Hepatocyte (in vitro differentiated cells): ENCODE results near the gene SRCIN1. TPM values are rescaled to one million over a fixed set of nuclear protein-coding genes. Genes with fewer than 3 reads are reported as not detected.

Experiments
- DNase-seq: peaks from one replicate; pipeline ENCODE4 v3.0.0-alpha.2; 2016; ENCODE audit warnings: low spot score
- H2AFZ ChIP-seq: fragments of 200-600 bp; sonication (generic); 2 replicates; pipeline ENCODE4 v1.6.0; 2016; ENCODE audit warnings: antibody characterized with exemption, mild to moderate bottlenecking
- H3K27ac ChIP-seq: fragments of 200-600 bp; sonication (generic); 2 replicates; pipeline ENCODE4 v1.5.1; 2016; ENCODE audit warnings: mild to moderate bottlenecking
- H3K27me3 ChIP-seq: fragments of 200-600 bp; sonication (generic); 2 replicates; pipeline ENCODE4 v1.6.1; 2016
- H3K36me3 ChIP-seq: fragments of 200-600 bp; sonication (generic); replicated peaks from 2 replicates; pipeline ENCODE4 v1.5.1; 2016; ENCODE audit warnings: low read depth; ENCODE audit not compliant: insufficient read depth
- H3K4me1 ChIP-seq: fragments of 200-600 bp; sonication (generic); 2 replicates; pipeline ENCODE4 v1.5.1; 2016; ENCODE audit warnings: mild to moderate bottlenecking, moderate library complexity; ENCODE audit not compliant: insufficient read depth
- H3K4me2 ChIP-seq: fragments of 200-600 bp; sonication (generic); 2 replicates; pipeline ENCODE4 v1.6.0; 2016
- H3K4me3 ChIP-seq: fragments of 200-600 bp; sonication (generic); 2 replicates; pipeline ENCODE4 v1.5.1; 2016; ENCODE audit warnings: mild to moderate bottlenecking
- H3K79me2 ChIP-seq: fragments of 200-600 bp; sonication (generic); 2 replicates; pipeline ENCODE4 v1.6.0; 2017; ENCODE audit warnings: mild to moderate bottlenecking
- H3K9me2 ChIP-seq: fragments of 200-600 bp; sonication (generic); replicated peaks from 2 replicates; pipeline ENCODE4 v1.6.0; 2017; ENCODE audit warnings: mild to moderate bottlenecking; ENCODE audit not compliant: insufficient read depth
- H3K9me3 ChIP-seq: fragments of 200-600 bp; sonication (generic); 2 replicates; pipeline ENCODE4 v1.5.1; 2016; ENCODE audit warnings: low read depth, mild to moderate bottlenecking
- H4K20me1 ChIP-seq: fragments of 200-600 bp; sonication (generic); 2 replicates; pipeline ENCODE4 v1.6.0; 2016; ENCODE audit warnings: mild to moderate bottlenecking; ENCODE audit not compliant: insufficient read depth, poor library complexity, severe bottlenecking
- CTCF ChIP-seq: fragments of 200-600 bp; sonication (generic); IDR thresholded peaks from 2 replicates; pipeline ENCODE4 v1.5.1; 2016; ENCODE audit warnings: antibody characterized with exemption, mild to moderate bottlenecking; ENCODE audit not compliant: poor library complexity
- EZH2 ChIP-seq: fragments of 200-600 bp; sonication (generic); IDR thresholded peaks from 2 replicates; pipeline ENCODE4 v1.6.1; 2016; ENCODE audit warnings: antibody characterized with exemption, mild to moderate bottlenecking, borderline replicate concordance
- EZH2phosphoT487 ChIP-seq: fragments of 200-600 bp; sonication (generic); IDR thresholded peaks from one replicate; pipeline ENCODE4 v1.6.1; 2018; ENCODE audit warnings: antibody characterized with exemption, mild to moderate bottlenecking, low read depth, moderate library complexity; ENCODE audit not compliant: unreplicated experiment, severe bottlenecking
- WGBS: methylation state at CpG from one replicate; pipeline ENCODE4 v1.1.6; 2016; ENCODE audit warnings: low lambda C conversion rate; ENCODE audit errors: missing lambda C conversion rate; 5-methylcytosine and 5-hydroxymethylcytosine counted together
- polyA plus RNA-seq: library from polyadenylated mRNA; unstranded; fragments of >200 nt; fragmentation: Nextera tagmentation; extraction: Ambion mirVana; gene quantifications from 2 replicates; pipeline ENCODE4 v1.2.1, GENCODE V29; 2016
- total RNA-seq: library from RNA; depleted of rRNA; stranded (reverse); fragments of >200 nt; gene quantifications from 2 replicates; pipeline ENCODE4 v1.2.3, GENCODE V29; 2014

The SRCIN1 gene
- total and polyA plus RNA-seq, 2 experiments from 2014 or later: 0.82 to 0.90 TPM

GRCh38 chr17:38604479-38605403 is 1.0 kb downstream of the SRCIN1 start:
- WGBS: 28% methylated on average over 21 of the region's 38 CpGs
- H3K27ac ChIP-seq: no peak overlapping the region
- H3K79me2 ChIP-seq: no peaks in the 10 kb centered on the region
- H4K20me1 ChIP-seq: no peaks in the 10 kb centered on the region
- no peaks in the 10 kb centered on the region for H3K36me3 ChIP-seq
- DNase-seq: peak; percentile 44
- no peak overlapping the region for H2AFZ ChIP-seq
- peaks cover 22% of the 10 kb centered on the region for H3K4me1 ChIP-seq
- no peaks in the 10 kb centered on the region for H3K9me2 ChIP-seq
- peaks cover 31% of the 10 kb centered on the region for H3K27me3 ChIP-seq
- H3K9me3 ChIP-seq: no peaks in the 10 kb centered on the region
- peak overlapping the region; percentile 99 for H3K4me2 ChIP-seq
- no peak overlapping the region for H3K4me3 ChIP-seq
- peak; percentile 12 for TF ChIP-seq CTCF
- no peak for TF ChIP-seq EZH2phosphoT487
- TF ChIP-seq EZH2: no peak

GRCh38 chr17:38603786-38604478 is 1.8 kb downstream of the SRCIN1 start:
- Histone ChIP-seq H2AFZ (no peak overlapping the region), H3K27ac (no peak overlapping the region), H3K9me2 (no peaks in the 10 kb centered on the region), H4K20me1 (no peaks in the 10 kb centered on the region), H3K4me3 (no peak overlapping the region), H3K79me2 (no peaks in the 10 kb centered on the region), H3K4me1 (peaks cover 22% of the 10 kb centered on the region), H3K36me3 (no peaks in the 10 kb centered on the region), H3K4me2 (no peak overlapping the region), H3K9me3 (no peaks in the 10 kb centered on the region), H3K27me3 (peaks cover 23% of the 10 kb centered on the region)
- no peak for TF ChIP-seq EZH2phosphoT487
- no peak for TF ChIP-seq CTCF
- TF ChIP-seq EZH2: no peak
- DNase-seq: no peak
- WGBS: 57% methylated on average over 6 of the region's 6 CpGs

- Histone ChIP-seq H3K4me3 (no peak overlapping the region), H3K4me2 (no peak overlapping the region), H2AFZ (no peak overlapping the region), H3K9me3 (no peaks in the 10 kb centered on the region), H3K9me2 (no peaks in the 10 kb centered on the region), H3K27ac (no peak overlapping the region), H3K36me3 (no peaks in the 10 kb centered on the region), H3K79me2 (no peaks in the 10 kb centered on the region), H4K20me1 (no peaks in the 10 kb centered on the region), H3K4me1 (peaks cover 22% of the 10 kb centered on the region), H3K27me3 (peaks cover 17% of the 10 kb centered on the region)
- TF ChIP-seq CTCF (no peak), EZH2 (no peak), EZH2phosphoT487 (no peak)
- 53% methylated on average over 11 of the region's 13 CpGs for WGBS
- DNase-seq: no peak
These were observed 2.6 kb downstream of the SRCIN1 start for GRCh38 chr17:38602956-38603785.
